GM12865 (cell line): ENCODE results near the gene MAT2A.

Experiments used
- DNase-seq: peaks from one replicate; pipeline ENCODE4 v3.0.0; 2010; ENCODE audit warnings: low read depth
- H3K4me3 ChIP-seq: 2 replicates; pipeline ENCODE4 v1.5.1; 2011; ENCODE audit warnings: mild to moderate bottlenecking, low read depth, low read length, control low read depth
- TF ChIP-seq, protein P1 (sequence below): IDR thresholded peaks from 2 replicates; pipeline ENCODE4 v1.5.1; 2011; ENCODE audit warnings: low read length, control low read depth, low read depth, inconsistent platforms; ENCODE audit not compliant: insufficient read depth; ENCODE audit errors: missing control alignments

MAT2A gene

DNA sequence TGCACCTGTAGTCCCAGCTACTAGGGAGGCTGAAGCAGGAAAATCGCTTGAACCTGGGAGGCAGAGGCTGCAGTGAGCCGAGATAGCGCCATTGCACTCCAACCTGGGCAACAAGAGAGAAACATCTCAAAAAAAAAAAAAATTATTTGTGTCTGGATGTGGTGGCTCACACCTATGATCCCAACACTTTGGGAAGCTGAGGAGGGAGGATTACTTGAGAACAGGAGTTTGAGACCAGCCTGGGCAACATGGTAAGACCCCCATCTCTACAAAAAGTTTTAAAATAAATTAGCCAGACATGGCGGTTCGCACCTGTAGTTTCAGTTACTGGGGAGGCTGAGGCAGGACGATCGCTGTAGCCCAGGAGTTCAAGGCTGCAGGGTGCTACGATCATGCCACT lies 36.8 kb downstream of the MAT2A start:
- no peak overlapping the region for H3K4me3 ChIP-seq
- DNase-seq = no peak
- TF ChIP-seq, protein P1, sequence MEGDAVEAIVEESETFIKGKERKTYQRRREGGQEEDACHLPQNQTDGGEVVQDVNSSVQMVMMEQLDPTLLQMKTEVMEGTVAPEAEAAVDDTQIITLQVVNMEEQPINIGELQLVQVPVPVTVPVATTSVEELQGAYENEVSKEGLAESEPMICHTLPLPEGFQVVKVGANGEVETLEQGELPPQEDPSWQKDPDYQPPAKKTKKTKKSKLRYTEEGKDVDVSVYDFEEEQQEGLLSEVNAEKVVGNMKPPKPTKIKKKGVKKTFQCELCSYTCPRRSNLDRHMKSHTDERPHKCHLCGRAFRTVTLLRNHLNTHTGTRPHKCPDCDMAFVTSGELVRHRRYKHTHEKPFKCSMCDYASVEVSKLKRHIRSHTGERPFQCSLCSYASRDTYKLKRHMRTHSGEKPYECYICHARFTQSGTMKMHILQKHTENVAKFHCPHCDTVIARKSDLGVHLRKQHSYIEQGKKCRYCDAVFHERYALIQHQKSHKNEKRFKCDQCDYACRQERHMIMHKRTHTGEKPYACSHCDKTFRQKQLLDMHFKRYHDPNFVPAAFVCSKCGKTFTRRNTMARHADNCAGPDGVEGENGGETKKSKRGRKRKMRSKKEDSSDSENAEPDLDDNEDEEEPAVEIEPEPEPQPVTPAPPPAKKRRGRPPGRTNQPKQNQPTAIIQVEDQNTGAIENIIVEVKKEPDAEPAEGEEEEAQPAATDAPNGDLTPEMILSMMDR = no peak

DNA sequence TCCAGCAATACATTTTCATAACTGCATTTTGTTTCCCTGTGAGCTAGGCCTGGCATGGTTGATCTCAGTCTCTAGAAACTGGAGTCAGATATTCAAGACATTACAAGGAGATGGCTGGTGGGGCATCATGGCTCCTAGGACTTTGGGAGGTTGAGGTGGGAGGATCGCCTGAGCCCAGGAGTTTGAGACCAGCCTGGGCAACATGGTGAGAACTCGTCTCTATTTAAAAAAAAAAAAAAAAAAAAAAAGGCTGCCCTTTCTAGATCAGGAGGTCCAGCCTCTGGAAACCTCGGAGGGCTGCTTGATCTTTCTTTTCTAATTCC lies 38.1 kb downstream of the MAT2A start:
- DNase-seq = no peak
- H3K4me3 ChIP-seq = peak overlapping the region; percentile 83
- TF ChIP-seq, protein P1 = no peak

DNA sequence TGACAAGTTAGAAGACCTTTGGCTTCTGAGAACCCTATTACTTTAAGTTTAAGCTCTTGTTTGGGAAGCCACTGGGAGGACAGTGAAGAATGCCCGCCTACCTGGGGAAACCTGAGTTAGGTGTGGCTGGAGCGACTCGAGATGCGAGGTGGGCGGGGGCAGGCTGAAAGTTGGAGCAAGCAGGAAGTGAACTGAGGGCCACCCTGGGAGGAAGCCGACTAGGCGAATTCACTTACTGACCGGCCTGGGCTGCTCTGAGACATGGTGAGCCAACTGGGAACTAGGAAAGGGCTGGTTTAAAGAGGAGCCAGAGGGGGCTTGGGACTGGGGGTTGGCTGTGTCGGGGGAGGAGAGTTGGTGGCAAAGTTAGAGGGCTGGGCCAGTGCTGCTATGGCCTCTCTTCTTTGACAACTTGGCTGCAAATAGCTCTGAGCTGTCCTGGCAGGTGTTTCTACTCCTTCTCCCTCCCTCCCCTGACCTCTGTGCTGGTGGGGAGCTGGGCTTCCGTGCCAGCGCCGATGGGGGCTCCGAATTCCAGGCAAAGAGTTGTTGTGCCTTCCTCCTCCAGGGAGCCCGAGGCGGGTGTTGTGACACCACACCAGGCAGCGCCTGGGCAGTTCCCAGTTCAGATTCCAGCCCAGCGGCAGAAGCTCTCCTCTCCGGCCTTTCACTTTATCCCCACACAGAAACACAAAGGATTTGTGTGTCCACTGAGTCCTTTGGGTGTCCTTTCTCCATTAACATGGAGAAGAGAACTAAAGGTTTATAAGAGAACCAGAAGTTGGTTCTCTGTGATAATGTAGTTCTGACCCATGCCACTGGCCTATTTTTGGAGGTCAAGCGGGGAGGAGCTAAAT lies 38.6 kb downstream of the MAT2A start, which contains the start of gene VAMP8:
Gene VAMP8, plus strand, starts transcription at position 201 of the 857 bp plus-strand sequence. Its CDS starts 61 bp downstream, at position 262.
- peak; percentile 77 for DNase-seq
- peak within 1 kb of the TSS; percentile 83 for H3K4me3 ChIP-seq
- TF ChIP-seq, protein P1 = no peak

DNA sequence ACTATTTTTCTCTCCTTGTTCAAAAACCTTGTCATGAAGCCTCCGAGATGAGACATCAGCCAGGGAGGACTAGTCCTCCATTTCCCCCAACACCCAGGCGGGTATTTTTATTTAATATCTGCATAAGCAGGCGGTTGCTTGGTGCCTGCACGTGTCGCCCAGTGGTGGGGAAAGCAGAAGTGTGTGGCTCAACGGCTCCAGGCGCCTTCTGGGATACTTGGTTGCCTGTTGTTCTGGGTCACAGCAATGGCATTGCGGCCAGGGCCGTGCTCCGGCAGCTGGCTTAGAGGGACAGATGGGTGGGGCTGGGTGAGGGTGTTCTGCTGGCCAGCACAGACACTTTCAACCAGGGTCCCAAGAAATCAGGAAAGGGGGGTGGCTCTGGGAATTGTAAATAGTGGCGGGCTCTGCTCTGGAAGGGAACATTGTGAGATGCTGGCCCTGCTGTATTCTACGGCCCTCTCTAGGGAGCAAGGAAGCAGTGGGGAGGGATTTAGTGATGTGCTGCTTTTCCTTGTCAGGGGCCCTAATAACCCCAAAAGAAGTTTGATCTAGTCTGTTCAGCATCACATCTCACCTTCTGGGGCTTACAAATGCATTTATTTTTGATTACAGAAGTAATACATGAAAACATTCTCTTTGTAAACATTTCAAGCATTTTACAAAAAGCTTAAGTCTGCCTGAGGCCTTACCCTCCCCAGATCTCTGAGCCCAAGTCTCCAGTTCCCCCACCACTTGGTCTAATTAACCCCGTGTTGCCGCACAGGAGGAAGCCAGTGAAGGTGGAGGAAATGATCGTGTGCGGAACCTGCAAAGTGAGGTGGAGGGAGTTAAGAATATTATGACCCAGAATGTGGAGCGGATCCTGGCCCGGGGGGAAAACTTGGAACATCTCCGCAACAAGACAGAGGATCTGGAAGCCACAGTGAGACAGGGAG lies 39.5 kb downstream of the MAT2A start:
- TF ChIP-seq, protein P1 = no peak
- H3K4me3 ChIP-seq = peak overlapping the region; percentile 83
- DNase-seq = peak; percentile 58

DNA sequence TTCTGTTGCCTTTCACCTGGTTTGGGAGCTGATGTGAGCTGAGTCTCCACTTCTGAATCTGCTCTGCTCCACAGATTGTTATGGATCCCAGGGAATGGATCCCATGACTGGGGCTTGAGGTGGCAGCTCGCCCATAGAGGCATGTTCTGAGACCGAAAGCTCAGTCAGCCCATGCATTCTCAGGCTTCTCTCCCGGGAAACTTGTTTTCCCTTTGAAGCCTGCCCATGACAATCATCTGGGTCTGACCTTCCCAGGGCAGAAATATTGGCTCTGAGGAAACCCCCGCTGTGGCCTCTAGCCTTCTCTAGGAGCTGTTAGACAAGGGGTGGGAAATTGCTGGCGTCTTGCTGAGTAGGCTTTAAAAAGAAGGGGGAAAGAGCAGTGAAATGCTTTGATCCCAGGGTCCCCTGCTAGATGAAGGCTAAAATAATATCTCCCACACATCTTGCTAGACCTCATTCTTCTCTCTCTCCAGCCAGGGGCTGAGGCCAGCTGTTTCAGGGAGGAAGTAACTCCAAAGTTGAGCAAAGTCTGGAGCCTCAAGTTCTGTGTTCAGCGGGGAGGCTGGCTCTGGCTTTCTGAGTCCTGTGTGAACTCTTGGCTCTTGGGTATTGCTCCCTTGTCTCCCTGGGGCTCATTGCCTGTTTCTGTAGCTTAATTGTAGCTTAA lies 40.4 kb downstream of the MAT2A start:
- H3K4me3 ChIP-seq = peak overlapping the region; percentile 83
- TF ChIP-seq, protein P1 = no peak
- DNase-seq = no peak

DNA sequence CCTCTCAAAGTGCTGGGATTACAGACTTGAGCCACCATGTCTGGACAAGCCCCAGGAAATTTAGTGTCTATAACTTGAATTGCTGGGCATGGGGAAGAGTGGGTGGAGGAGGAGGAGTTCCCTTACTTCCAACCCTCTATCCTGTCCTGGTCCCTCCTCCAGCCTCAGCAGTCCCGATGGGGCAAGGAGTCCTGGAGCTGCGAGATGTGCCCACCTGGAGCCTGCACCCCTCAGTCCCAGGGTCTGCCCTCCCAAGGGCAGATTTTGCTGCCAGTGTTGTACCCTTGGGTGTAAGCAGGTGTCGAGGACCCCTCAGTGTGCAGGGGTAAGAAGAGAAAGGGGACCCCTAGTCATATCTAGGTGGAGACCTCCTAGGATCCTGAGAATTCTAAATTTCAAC lies 41.2 kb downstream of the MAT2A start:
- TF ChIP-seq, protein P1 = no peak
- DNase-seq = no peak

More for the DNA sequence above, 41.2 kb downstream of the MAT2A start:
- no peak overlapping the region for H3K4me3 ChIP-seq
